Uterus (tissue), 4 donors: Measurements from ENCODE around the gene MBNL1. TPM values are rescaled to one million over a fixed set of nuclear protein-coding genes. Genes with fewer than 3 reads are reported as not detected.
A peak's percentile ranks its signal among the peaks of the same experiment; 100 is the strongest.

ENCODE experiments used
- DNase-seq, 2 donors: peaks; one replicate each; pipeline ENCODE4 v3.0.0-alpha.2; 2019 to 2020
- H3K27ac ChIP-seq, 2 donors: fragments of 200-600 bp; sonication (generic); 1 replicate in 1 of 2; 2 replicates in 1 of 2; pipeline ENCODE4 v1.5.1; 2016 to 2018
- H3K27me3 ChIP-seq, 2 donors: fragments of 200-600 bp; sonication (generic); one replicate each; pipeline ENCODE4 v1.5.1; 2018 to 2019; ENCODE audit warnings: control low read depth in 1 of 2
- H3K36me3 ChIP-seq, 2 donors: fragments of 200-600 bp; sonication (generic); one replicate each; pipeline ENCODE4 v1.5.1; 2019; ENCODE audit warnings: control low read depth in 1 of 2
- H3K4me1 ChIP-seq, 2 donors: fragments of 200-600 bp; sonication (generic); one replicate each; pipeline ENCODE4 v1.5.1; 2018 to 2019; ENCODE audit warnings: control low read depth in 1 of 2
- H3K4me3 ChIP-seq, 2 donors: fragments of 200-600 bp; sonication (generic); 1 replicate in 1 of 2; 2 replicates in 1 of 2; pipeline ENCODE4 v1.5.1; 2018 to 2019; ENCODE audit warnings: mild to moderate bottlenecking in 1 of 2
- H3K9me3 ChIP-seq, 2 donors: fragments of 200-600 bp; sonication (generic); one replicate each; pipeline ENCODE4 v1.5.1; 2019; ENCODE audit warnings: control low read depth in 1 of 2
- CTCF ChIP-seq, 4 experiments: fragments of 200-600 bp in 2 of 4; fragments of 450-650 bp in 2 of 4; sonication (generic) in 2 of 4; IDR thresholded peaks; one replicate each; pipeline ENCODE4 v1.5.1; 2016 to 2019; ENCODE audit warnings: antibody characterized with exemption in 4 of 4, mild to moderate bottlenecking in 2 of 4, moderate library complexity in 1 of 4
- POLR2A ChIP-seq, 2 donors: fragments of 450-650 bp; IDR thresholded peaks; one replicate each; pipeline ENCODE4 v1.6.1; 2016; ENCODE audit warnings: antibody characterized with exemption in 2 of 2, mild to moderate bottlenecking in 1 of 2, moderate library complexity in 1 of 2
- intact Hi-C: fragments of 100-400 bp; cut with DNase I; formaldehyde crosslinking; loops from one replicate; pipeline ENCODE4 v1.15.1; 2023; ENCODE audit warnings: low total_unique reads
- total RNA-seq, 4 donors: library from RNA; depleted of rRNA in 3 of 4; stranded (reverse); fragments of >200 nt in 3 of 4; gene quantifications; one replicate each; pipeline versions ENCODE4 v1.1.0 to v1.2.4, GENCODE V29; 2014 to 2023
- donor health status: DM: yes; HTN: yes; CAD: no.

MBNL1 gene
- total RNA-seq, 4 donors from 2014 or later, result 219 to 470 (median 243) TPM

DNA sequence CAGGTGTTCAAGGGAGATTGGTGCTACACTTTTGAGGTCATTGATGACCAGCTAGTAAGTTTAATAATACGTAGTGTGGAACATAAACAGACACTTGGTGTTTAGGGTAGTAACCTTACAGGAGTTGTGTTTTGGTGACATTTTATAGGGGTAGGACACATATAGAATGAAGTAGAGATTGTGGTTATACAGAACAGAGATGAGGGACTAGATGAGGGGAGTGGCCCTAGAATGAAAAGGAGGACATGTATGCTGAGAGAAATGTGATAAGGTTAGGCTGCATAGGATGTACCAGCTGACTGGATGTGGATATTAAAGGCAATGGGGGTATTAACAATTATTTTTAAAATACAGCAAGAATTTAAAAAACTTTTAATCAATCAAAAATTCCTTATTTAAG, 8.0 kb downstream of the MBNL1 start:
- intact Hi-C loops, result no loop called here
- H3K27me3 ChIP-seq, result no peaks in the 10 kb centered on the region
- H3K4me1 ChIP-seq, result peaks cover 0 to 5% of the 10 kb centered on the region in 2 donors

GRCh38 chr3:152277198-152277597, 8.5 kb downstream of the MBNL1 start:
- peaks cover 0 to 5% of the 10 kb centered on the region in 2 donors for H3K4me1 ChIP-seq
- no peak for TF ChIP-seq POLR2A (IDR thresholded peaks at IDR 0.05)
- no peak for TF ChIP-seq CTCF (IDR thresholded peaks at IDR 0.05)
- intact Hi-C loops, result no loop called here
- no peak for DNase-seq
- H3K27me3 ChIP-seq, result no peaks in the 10 kb centered on the region
- H3K36me3 ChIP-seq, result no peaks in the 10 kb centered on the region
- H3K4me3 ChIP-seq, result no peak overlapping the region
- no peaks in the 10 kb centered on the region for H3K9me3 ChIP-seq
- H3K27ac ChIP-seq, result peak overlapping the region; percentile 41 to 99

More for the DNA sequence above, 8.0 kb downstream of the MBNL1 start:
- Histone ChIP-seq H3K4me3 (no peak overlapping the region), H3K9me3 (no peaks in the 10 kb centered on the region), H3K36me3 (no peaks in the 10 kb centered on the region), H3K27ac (peak overlapping the region; percentile 41 to 99)
- TF ChIP-seq POLR2A (IDR thresholded peaks at IDR 0.05) (no peak), CTCF (IDR thresholded peaks at IDR 0.05) (no peak)
- no peak for DNase-seq

DNA sequence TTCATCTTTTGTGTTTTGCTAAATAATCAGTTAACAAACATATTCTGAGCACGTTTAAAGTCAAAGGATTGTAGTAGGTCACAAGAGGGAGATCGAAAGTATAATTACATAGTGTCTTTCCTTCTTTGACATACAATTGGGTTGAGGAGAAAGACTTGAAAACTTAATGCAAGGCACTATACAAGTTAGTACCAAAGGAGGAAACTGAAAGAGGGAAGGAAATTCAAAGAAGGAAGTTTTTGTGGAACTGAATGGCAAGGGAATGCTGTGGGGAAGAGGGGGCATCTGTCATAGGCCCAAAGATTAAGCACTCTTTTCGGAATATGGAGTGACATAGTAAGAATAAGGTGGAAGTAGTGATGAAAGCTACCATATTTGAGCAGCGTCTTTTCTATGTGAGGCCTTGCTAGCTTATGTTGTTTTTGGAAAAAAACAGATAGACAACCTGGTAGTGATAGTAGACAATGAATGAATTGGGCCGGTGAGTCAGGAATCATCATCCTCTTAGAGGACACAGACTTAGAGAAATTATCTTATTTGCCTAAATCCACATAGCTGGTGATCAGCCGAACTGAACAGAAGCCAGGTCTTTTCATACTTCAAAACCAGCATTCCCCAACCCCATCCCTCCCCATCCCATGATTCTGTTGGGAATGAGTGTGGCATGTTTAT, 10.2 kb downstream of the MBNL1 start:
- DNase-seq, result no peak
- Histone ChIP-seq H3K4me3 (no peak overlapping the region), H3K27ac (peak overlapping the region; percentile 44 to 99), H3K36me3 (no peaks in the 10 kb centered on the region), H3K27me3 (no peaks in the 10 kb centered on the region), H3K4me1 (peaks cover 5 to 8% of the 10 kb centered on the region in 2 donors), H3K9me3 (no peaks in the 10 kb centered on the region)
- TF ChIP-seq POLR2A (IDR thresholded peaks at IDR 0.05), result no peak
- no peak for TF ChIP-seq CTCF (IDR thresholded peaks at IDR 0.05)
- intact Hi-C loops, result no loop called here

- peak overlapping the region; percentile 44 to 99 for H3K27ac ChIP-seq
- DNase-seq, result no peak
- peaks cover 8 to 10% of the 10 kb centered on the region in 2 donors for H3K4me1 ChIP-seq
- H3K36me3 ChIP-seq, result no peaks in the 10 kb centered on the region
- TF ChIP-seq CTCF (IDR thresholded peaks at IDR 0.05) (no peak), POLR2A (IDR thresholded peaks at IDR 0.05) (no peak)
- intact Hi-C loops, result no loop called here
- H3K27me3 ChIP-seq, result no peaks in the 10 kb centered on the region
- no peaks in the 10 kb centered on the region for H3K9me3 ChIP-seq
- H3K4me3 ChIP-seq, result no peak overlapping the region
These were observed 10.8 kb downstream of the MBNL1 start for GRCh38 chr3:152279479-152279878.

DNA sequence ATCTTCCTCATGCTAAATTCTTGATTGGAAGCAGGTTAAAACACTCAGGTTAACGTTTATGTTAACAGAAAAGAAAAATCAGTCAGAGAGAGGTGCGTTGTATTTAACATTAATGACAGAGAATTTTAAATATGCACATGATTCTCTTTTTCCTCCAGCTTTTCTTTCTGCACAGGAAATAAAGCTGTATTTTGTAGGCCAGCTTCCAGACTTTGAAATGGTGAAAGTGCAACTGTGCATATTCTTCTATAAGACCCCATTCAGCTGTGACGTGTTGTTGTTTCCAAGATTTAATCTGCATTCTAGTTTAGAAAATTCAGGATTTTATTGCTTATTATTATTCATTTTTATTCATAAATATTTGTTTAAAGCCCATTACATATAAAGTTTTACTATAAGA, 11.8 kb downstream of the MBNL1 start:
- no peak overlapping the region for H3K4me3 ChIP-seq

More for the DNA sequence above, 11.8 kb downstream of the MBNL1 start:
- no peak for DNase-seq
- H3K4me1 ChIP-seq, result peaks cover 8 to 10% of the 10 kb centered on the region in 2 donors
- no peaks in the 10 kb centered on the region for H3K9me3 ChIP-seq
- intact Hi-C loops, result no loop called here
- no peak for TF ChIP-seq CTCF (IDR thresholded peaks at IDR 0.05)
- no peak for TF ChIP-seq POLR2A (IDR thresholded peaks at IDR 0.05)
- H3K27me3 ChIP-seq, result no peaks in the 10 kb centered on the region
- peak overlapping the region; percentile 48 to 99 for H3K27ac ChIP-seq
- no peaks in the 10 kb centered on the region for H3K36me3 ChIP-seq
